ENCODE results near the gene CLECL1. TPM values are rescaled to one million over a fixed set of nuclear protein-coding genes. Genes with fewer than 3 reads are reported as not detected.

Gene CLECL1
- total and polyA plus RNA-seq, 9 of the 15 experiments (the other 6 are each of a cell fraction or from before 2014, with no cell fraction given), result 0.13 to 0.25 TPM; not detected in 7

GRCh38 chr12:9761419-9761781 lies 28.5 kb upstream of the CLECL1 start (continued):
- no peak for TF ChIP-seq RERE (CRISPR knock-in tag; IDR thresholded peaks at IDR 0.05; ENCODE audit: borderline replicate concordance)
- no peak for TF ChIP-seq GMEB1 (CRISPR knock-in tag; IDR thresholded peaks at IDR 0.05)
- no peak for TF ChIP-seq PHB2 (IDR thresholded peaks at IDR 0.05; ENCODE audit: low read depth)
